H1 (cell line): ENCODE results near the gene RILPL2. TPM values are rescaled to one million over a fixed set of nuclear protein-coding genes. Genes with fewer than 3 reads are reported as not detected.

Source experiments
- CTCF ChIA-PET: fragments of 300-600 bp; sonication (Branson Sonifier 250); formaldehyde crosslinking; loops from one replicate; lab custom pipeline; 2021; ENCODE audit not compliant: partially characterized antibody; lab: Charles Lee
- POLR2A ChIA-PET: fragments of 300-600 bp; sonication (Branson Sonifier 250); formaldehyde crosslinking; loops from one replicate; lab custom pipeline; 2021; ENCODE audit warnings: inconsistent platforms; ENCODE audit not compliant: partially characterized antibody; lab: Charles Lee
- DNase-seq, 2 experiments: peaks; one replicate each; pipeline versions ENCODE4 v3.0.0 to v3.0.0-alpha.2; 2010 to 2022; ENCODE audit warnings: low spot score in 2 of 2, low read depth in 1 of 2, mixed read lengths in 1 of 2
- FAIRE-seq: peaks from 2 replicates; lab custom pipeline; 2011; peaks lifted over from hg19 to GRCh38; lab: Jason Lieb, UNC
- H2AFZ ChIP-seq: 2 replicates; pipeline ENCODE4 v1.8.1; 2012; ENCODE audit warnings: low read length, inconsistent platforms
- H2AK5ac ChIP-seq: 2 replicates; pipeline ENCODE4 v1.6.1; 2013; ENCODE audit warnings: low read depth, low read length
- H2BK120ac ChIP-seq: replicated peaks from 2 replicates; pipeline ENCODE3; 2013; ENCODE audit warnings: low read depth, low read length, inconsistent platforms
- H2BK12ac ChIP-seq: 2 replicates; pipeline ENCODE4 v1.6.1; 2013; ENCODE audit warnings: low read depth, low read length
- H2BK15ac ChIP-seq: 2 replicates; pipeline ENCODE4 v1.6.1; 2013; ENCODE audit warnings: low read length
- H2BK20ac ChIP-seq: 2 replicates; pipeline ENCODE4 v1.6.1; 2013; ENCODE audit warnings: low read length
- H2BK5ac ChIP-seq: 2 replicates; pipeline ENCODE4 v1.6.1; 2013; ENCODE audit warnings: low read depth, low read length
- H3K14ac ChIP-seq: 2 replicates; pipeline ENCODE4 v1.6.1; 2013; ENCODE audit warnings: inconsistent platforms; ENCODE audit not compliant: insufficient read length
- H3K18ac ChIP-seq: 2 replicates; pipeline ENCODE4 v1.6.1; 2013; ENCODE audit warnings: low read length; ENCODE audit errors: extremely low read depth
- H3K23ac ChIP-seq: 2 replicates; pipeline ENCODE4 v1.6.1; 2013; ENCODE audit warnings: inconsistent platforms; ENCODE audit not compliant: insufficient read length
- H3K23me2 ChIP-seq: 2 replicates; pipeline ENCODE4 v1.6.1; 2013; ENCODE audit warnings: low read depth, low read length
- H3K27ac ChIP-seq: 2 replicates; pipeline ENCODE4 v1.6.1; 2011; ENCODE audit warnings: low read depth, low read length, inconsistent platforms
- H3K27me3 ChIP-seq, 4 experiments: replicated peaks in 1 of 4; 1 replicate in 1 of 4; 2 replicates in 3 of 4; pipeline versions ENCODE4 v1.6.1 to v1.8.1; 2011 to 2013; ENCODE audit warnings: low read length in 3 of 4, mild to moderate bottlenecking in 3 of 4, inconsistent platforms in 2 of 4, mixed read lengths in 2 of 4, moderate library complexity in 1 of 4; ENCODE audit not compliant: control insufficient read depth in 3 of 4, insufficient read depth in 3 of 4; ENCODE audit errors: extremely low read depth in 1 of 4
- H3K36me3 ChIP-seq, 4 experiments: 2 replicates each; pipeline versions ENCODE4 v1.6.1 to v1.8.1; 2011 to 2013; ENCODE audit warnings: mild to moderate bottlenecking in 4 of 4, low read length in 3 of 4, moderate library complexity in 2 of 4, control low read depth in 1 of 4, inconsistent platforms in 1 of 4; ENCODE audit not compliant: insufficient read depth in 4 of 4, control insufficient read depth in 2 of 4
- H3K4ac ChIP-seq: replicated peaks from 2 replicates; pipeline ENCODE3; 2013; ENCODE audit warnings: low read length, low read depth, mixed read lengths, inconsistent platforms; ENCODE audit not compliant: insufficient read length
- H3K4me1 ChIP-seq, 4 experiments: replicated peaks in 1 of 4; 1 replicate in 1 of 4; 2 replicates in 3 of 4; pipeline versions ENCODE4 v1.6.1 to v1.8.1; 2011 to 2013; ENCODE audit warnings: low read length in 3 of 4, inconsistent platforms in 2 of 4, mixed read lengths in 1 of 4; ENCODE audit not compliant: insufficient read depth in 4 of 4, control insufficient read depth in 3 of 4
- H3K4me2 ChIP-seq, 2 experiments: 2 replicates each; pipeline versions ENCODE4 v1.6.1 to v1.8.1; 2011 to 2013; ENCODE audit warnings: low read depth in 2 of 2, low read length in 2 of 2, control low read depth in 1 of 2, inconsistent platforms in 1 of 2, mild to moderate bottlenecking in 1 of 2; ENCODE audit not compliant: insufficient read depth in 1 of 2
- H3K4me3 ChIP-seq, 4 experiments: fragments of 200-600, 300-600 bp in 1 of 4; sonication (generic), shearing (Covaris generic), sonication (Bioruptor Twin) in 1 of 4; 2 replicates each; pipeline versions ENCODE4 v1.5.1 to v1.8.1; 2011 to 2016; ENCODE audit warnings: low read length in 4 of 4, low read depth in 3 of 4, control low read depth in 2 of 4, inconsistent platforms in 2 of 4, mild to moderate bottlenecking in 2 of 4, mixed read lengths in 1 of 4, moderate library complexity in 1 of 4; ENCODE audit not compliant: insufficient read depth in 2 of 4; ENCODE audit errors: extremely low read depth in 1 of 4
- H3K56ac ChIP-seq: replicated peaks from 2 replicates; pipeline ENCODE3; 2013; ENCODE audit warnings: low read depth, mild to moderate bottlenecking, mixed read lengths, low read length, inconsistent platforms; ENCODE audit not compliant: insufficient read length
- H3K79me1 ChIP-seq: 2 replicates; pipeline ENCODE4 v1.6.1; 2013; ENCODE audit warnings: low read depth, low read length, control low read depth
- H3K79me2 ChIP-seq, 2 experiments: 2 replicates each; pipeline versions ENCODE4 v1.6.1 to v1.8.1; 2012 to 2013; ENCODE audit warnings: low read length in 2 of 2, mild to moderate bottlenecking in 2 of 2, inconsistent platforms in 1 of 2; ENCODE audit not compliant: insufficient read depth in 2 of 2, control insufficient read depth in 1 of 2
- H3K9ac ChIP-seq, 4 experiments: replicated peaks in 1 of 4; 1 replicate in 1 of 4; 2 replicates in 3 of 4; pipeline versions ENCODE4 v1.6.1 to v1.8.1; 2011 to 2013; ENCODE audit warnings: low read depth in 3 of 4, low read length in 3 of 4, control low read depth in 2 of 4, mild to moderate bottlenecking in 2 of 4, moderate library complexity in 2 of 4, inconsistent platforms in 1 of 4; ENCODE audit errors: extremely low read depth in 1 of 4
- H3K9me3 ChIP-seq, 2 experiments: 2 replicates each; pipeline versions ENCODE4 v1.6.1 to v1.8.1; 2012 to 2013; ENCODE audit warnings: mild to moderate bottlenecking in 2 of 2, moderate library complexity in 2 of 2, control low read depth in 1 of 2, inconsistent platforms in 1 of 2, low read depth in 1 of 2, low read length in 1 of 2, mixed read lengths in 1 of 2; ENCODE audit not compliant: insufficient read depth in 2 of 2
- H4K20me1 ChIP-seq, 2 experiments: replicated peaks in 1 of 2; 2 replicates each; pipeline versions ENCODE3 to v1.8.1; 2011 to 2013; ENCODE audit warnings: inconsistent platforms in 2 of 2, low read length in 2 of 2, mild to moderate bottlenecking in 1 of 2; ENCODE audit not compliant: insufficient read depth in 2 of 2, control insufficient read depth in 1 of 2
- H4K5ac ChIP-seq: 2 replicates; pipeline ENCODE4 v1.6.1; 2013; ENCODE audit warnings: low read length, low read depth, mixed read lengths, inconsistent platforms; ENCODE audit not compliant: insufficient read length
- H4K8ac ChIP-seq: 2 replicates; pipeline ENCODE4 v1.8.0; 2013; ENCODE audit warnings: mild to moderate bottlenecking, moderate library complexity, low read length, inconsistent platforms; ENCODE audit not compliant: insufficient read depth; ENCODE audit errors: extremely low read depth
- H4K91ac ChIP-seq: replicated peaks from 2 replicates; pipeline ENCODE3; 2013; ENCODE audit warnings: low read length, mixed read lengths, inconsistent platforms; ENCODE audit not compliant: insufficient read length
- CBX5 ChIP-seq: fragments of 300-800, 300-1000 bp; sonication (generic); IDR thresholded peaks from 2 replicates; pipeline ENCODE4 v1.7.1; 2016; ENCODE audit warnings: antibody characterized with exemption, low read length, low read depth
- CTCF ChIP-seq, 3 experiments: IDR thresholded peaks; 1 replicate in 2 of 3; 2 replicates in 1 of 3; pipeline versions ENCODE4 v1.5.1 to v1.6.1; 2011; ENCODE audit warnings: low read length in 3 of 3, mild to moderate bottlenecking in 3 of 3, inconsistent platforms in 2 of 3, low read depth in 1 of 3, moderate library complexity in 1 of 3; ENCODE audit not compliant: insufficient read depth in 1 of 3; ENCODE audit errors: control extremely low read depth in 1 of 3
- RAD21 ChIP-seq, 2 experiments: IDR thresholded peaks in 1 of 2; conservative IDR thresholded peaks in 1 of 2; 2 replicates each; pipeline ENCODE4 v1.6.1; 2011; ENCODE audit warnings: low read depth in 2 of 2, low read length in 2 of 2, improper control_type of control experiment in 1 of 2, inconsistent platforms in 1 of 2, mild to moderate bottlenecking in 1 of 2, moderate library complexity in 1 of 2
- SIN3A ChIP-seq, 2 experiments: IDR thresholded peaks in 1 of 2; conservative IDR thresholded peaks in 1 of 2; 2 replicates each; pipeline ENCODE4 v1.6.1; 2011 to 2012; ENCODE audit warnings: low read length in 2 of 2, improper control_type of control experiment in 1 of 2, low read depth in 1 of 2, mild to moderate bottlenecking in 1 of 2
- SP4 ChIP-seq: IDR thresholded peaks from 2 replicates; pipeline ENCODE4 v1.6.1; 2012; ENCODE audit warnings: low read length, inconsistent platforms
- WGBS, 2 experiments: shearing (Covaris generic) in 1 of 2; methylation state at CpG; one replicate each; pipeline versions ENCODE4 v1.1.6 to v1.1.7; 2013 to 2015; ENCODE audit warnings: low lambda C conversion rate in 2 of 2, mixed read lengths in 2 of 2, inconsistent platforms in 1 of 2, low coverage in 1 of 2, missing lambda C conversion rate in 1 of 2; ENCODE audit not compliant: insufficient replicate concordance in 2 of 2, insufficient coverage in 1 of 2, insufficient read length in 1 of 2; ENCODE audit errors: extremely low coverage in 1 of 2, missing lambda C conversion rate in 1 of 2; 5-methylcytosine and 5-hydroxymethylcytosine counted together
- polyA plus RNA-seq, 7 experiments: library from polyadenylated mRNA; depleted of rRNA in 3 of 7; stranded (reverse) in 5 of 7; unstranded in 2 of 7; fragments of >200 nt in 5 of 7; fragments of 200-250 nt in 2 of 7; gene quantifications; 1 replicate in 5 of 7; 2 replicates in 1 of 7; 4 replicates in 1 of 7; pipeline versions ENCODE4 v1.2.1 to v1.2.3, GENCODE V29; 2011 to 2013; ENCODE audit warnings: missing spikeins in 2 of 7, mixed read lengths in 2 of 7
- total RNA-seq: library from RNA; stranded (reverse); fragmentation: NEBNext Ultra II Directional; extraction: Animal tissue kit (Norgen Biotek cat#: 25700); gene quantifications from 2 replicates; pipeline ENCODE4 v1.2.1, GENCODE V29; 2021

Gene RILPL2
- total and polyA plus RNA-seq, 2 of the 8 experiments (the other 6 are each of a cell fraction or from before 2014, with no cell fraction given) = 0.77 to 1.4 TPM

- Histone ChIP-seq H2BK15ac (no peak overlapping the region), H4K8ac (no peak overlapping the region), H3K79me1 (no peaks in the 10 kb centered on the region), H3K79me2 (no peaks in the 10 kb centered on the region), H2BK120ac (no peak overlapping the region), H4K20me1 (peaks cover 10 to 29% of the 10 kb centered on the region in 2 experiments), H3K4me1 (no peaks in the 10 kb centered on the region), H2BK20ac (no peak overlapping the region), H3K4me3 (no peak overlapping the region), H3K36me3 (peaks cover 2 to 10% (median 7%) of the 10 kb centered on the region in 4 experiments; a peak in 6 of 8 replicates), H4K91ac (no peak overlapping the region), H4K5ac (no peak overlapping the region), H2AFZ (no peak overlapping the region), H3K18ac (no peak overlapping the region), H3K23ac (no peak overlapping the region), H2AK5ac (no peak overlapping the region), H2BK12ac (no peak overlapping the region), H3K14ac (no peak overlapping the region), H3K23me2 (no peaks in the 10 kb centered on the region), H3K4ac (no peak overlapping the region), H3K9me3 (no peaks in the 10 kb centered on the region), H3K27ac (no peak overlapping the region), H3K56ac (no peak overlapping the region), H3K27me3 (peaks cover 1 to 32% (median 21%) of the 10 kb centered on the region in 4 experiments), H3K9ac (no peak overlapping the region), H3K4me2 (no peak overlapping the region), H2BK5ac (no peak overlapping the region)
- CTCF ChIA-PET = interaction anchor here (0.5 to 1.1 kb wide), 5 partner anchors 9 to 186 kb away, joined by 3 to 4 read pairs (median 3); partner anchors contain the start of gene KMT5A
- POLR2A ChIA-PET = interaction anchor here (1.0 to 1.4 kb wide), 5 partner anchors 10 to 166 kb away, joined by 3 to 5 read pairs (median 3); partner anchors contain the start of gene SNRNP35
- DNase-seq (no peak), FAIRE-seq (no peak)
- WGBS, 2 experiments = 93% methylated on average over 9 of the region's 9 CpGs; no CpG with 5 or more reads in 1 of the 2 experiments
- no peak for TF ChIP-seq CBX5
- no peak for TF ChIP-seq RAD21 (IDR thresholded peaks at IDR 0.05 in 1 of 2, conservative IDR thresholded peaks at IDR 0.05 in 1 of 2; ENCODE audit: low read depth in 2 of 2, low read length in 2 of 2)
- no peak for TF ChIP-seq CTCF (IDR thresholded peaks at IDR 0.05; ENCODE audit: control extremely low read depth in 1 of 3, insufficient read depth in 1 of 3, low read depth in 1 of 3, low read length in 3 of 3)
- no peak for TF ChIP-seq SP4
- no peak for TF ChIP-seq SIN3A (conservative IDR thresholded peaks at IDR 0.05 in 1 of 2, IDR thresholded peaks at IDR 0.05 in 1 of 2; ENCODE audit: low read depth in 1 of 2, low read length in 2 of 2)
Measured at GRCh38 chr12:123396954-123397353, 39.5 kb downstream of the RILPL2 start.
